Right lobe of liver (tissue), 4 donors: ENCODE results near the gene GRID1.

ENCODE experiments used
- POLR2A ChIP-seq: fragments of 450-650 bp; IDR thresholded peaks from one replicate; pipeline ENCODE4 v1.6.1; 2017; ENCODE audit warnings: antibody characterized with exemption, mild to moderate bottlenecking
- TF ChIP-seq, protein P1 (sequence below), 4 donors: fragments of 200-600 bp in 3 of 4; fragments of 450-650 bp in 1 of 4; IDR thresholded peaks; one replicate each; pipeline versions ENCODE4 v1.5.1 to v1.8.0; 2016 to 2022; ENCODE audit warnings: antibody characterized with exemption in 4 of 4, mild to moderate bottlenecking in 2 of 4
- donor health status: DM: no; HTN: no; CAD: no.
- donor health status: DM: no; HTN: no; CAD: no.
- donor health status: DM: no; HTN: yes; CAD: no.

DNA sequence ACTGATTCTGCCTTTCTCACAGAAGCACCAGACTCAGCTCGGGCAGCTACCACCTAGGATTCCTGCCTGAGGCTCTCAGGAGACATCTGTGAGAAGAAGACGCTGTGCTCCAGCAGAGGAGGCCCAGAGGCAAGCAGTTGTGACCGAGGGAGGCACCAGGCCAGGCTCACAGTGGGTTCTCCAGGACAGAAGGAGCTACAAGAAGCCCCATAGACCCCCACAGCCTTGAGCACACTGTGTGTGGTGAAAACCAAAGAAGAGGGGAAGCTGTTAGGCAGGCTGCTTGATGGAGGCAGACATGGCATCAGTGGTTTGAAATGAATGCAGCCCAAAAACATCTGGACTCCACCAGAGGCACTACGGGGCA lies 198.8 kb downstream of the GRID1 start:
- TF ChIP-seq, protein P1, sequence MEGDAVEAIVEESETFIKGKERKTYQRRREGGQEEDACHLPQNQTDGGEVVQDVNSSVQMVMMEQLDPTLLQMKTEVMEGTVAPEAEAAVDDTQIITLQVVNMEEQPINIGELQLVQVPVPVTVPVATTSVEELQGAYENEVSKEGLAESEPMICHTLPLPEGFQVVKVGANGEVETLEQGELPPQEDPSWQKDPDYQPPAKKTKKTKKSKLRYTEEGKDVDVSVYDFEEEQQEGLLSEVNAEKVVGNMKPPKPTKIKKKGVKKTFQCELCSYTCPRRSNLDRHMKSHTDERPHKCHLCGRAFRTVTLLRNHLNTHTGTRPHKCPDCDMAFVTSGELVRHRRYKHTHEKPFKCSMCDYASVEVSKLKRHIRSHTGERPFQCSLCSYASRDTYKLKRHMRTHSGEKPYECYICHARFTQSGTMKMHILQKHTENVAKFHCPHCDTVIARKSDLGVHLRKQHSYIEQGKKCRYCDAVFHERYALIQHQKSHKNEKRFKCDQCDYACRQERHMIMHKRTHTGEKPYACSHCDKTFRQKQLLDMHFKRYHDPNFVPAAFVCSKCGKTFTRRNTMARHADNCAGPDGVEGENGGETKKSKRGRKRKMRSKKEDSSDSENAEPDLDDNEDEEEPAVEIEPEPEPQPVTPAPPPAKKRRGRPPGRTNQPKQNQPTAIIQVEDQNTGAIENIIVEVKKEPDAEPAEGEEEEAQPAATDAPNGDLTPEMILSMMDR (IDR thresholded peaks at IDR 0.05): no peak
- no peak for TF ChIP-seq POLR2A
